LNCAP (cell line): Measurements from ENCODE around the gene EFHC1.

Experiments used
- TF ChIP-seq, protein P1 (sequence below): fragments of 450-650 bp; IDR thresholded peaks from 2 replicates; pipeline ENCODE4 v1.5.1; 2017; ENCODE audit warnings: mild to moderate bottlenecking

EFHC1 gene

GRCh38 chr6:52424513-52424912 is 4.4 kb downstream of the EFHC1 start:
- TF ChIP-seq, protein P1, sequence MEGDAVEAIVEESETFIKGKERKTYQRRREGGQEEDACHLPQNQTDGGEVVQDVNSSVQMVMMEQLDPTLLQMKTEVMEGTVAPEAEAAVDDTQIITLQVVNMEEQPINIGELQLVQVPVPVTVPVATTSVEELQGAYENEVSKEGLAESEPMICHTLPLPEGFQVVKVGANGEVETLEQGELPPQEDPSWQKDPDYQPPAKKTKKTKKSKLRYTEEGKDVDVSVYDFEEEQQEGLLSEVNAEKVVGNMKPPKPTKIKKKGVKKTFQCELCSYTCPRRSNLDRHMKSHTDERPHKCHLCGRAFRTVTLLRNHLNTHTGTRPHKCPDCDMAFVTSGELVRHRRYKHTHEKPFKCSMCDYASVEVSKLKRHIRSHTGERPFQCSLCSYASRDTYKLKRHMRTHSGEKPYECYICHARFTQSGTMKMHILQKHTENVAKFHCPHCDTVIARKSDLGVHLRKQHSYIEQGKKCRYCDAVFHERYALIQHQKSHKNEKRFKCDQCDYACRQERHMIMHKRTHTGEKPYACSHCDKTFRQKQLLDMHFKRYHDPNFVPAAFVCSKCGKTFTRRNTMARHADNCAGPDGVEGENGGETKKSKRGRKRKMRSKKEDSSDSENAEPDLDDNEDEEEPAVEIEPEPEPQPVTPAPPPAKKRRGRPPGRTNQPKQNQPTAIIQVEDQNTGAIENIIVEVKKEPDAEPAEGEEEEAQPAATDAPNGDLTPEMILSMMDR, result no peak

DNA sequence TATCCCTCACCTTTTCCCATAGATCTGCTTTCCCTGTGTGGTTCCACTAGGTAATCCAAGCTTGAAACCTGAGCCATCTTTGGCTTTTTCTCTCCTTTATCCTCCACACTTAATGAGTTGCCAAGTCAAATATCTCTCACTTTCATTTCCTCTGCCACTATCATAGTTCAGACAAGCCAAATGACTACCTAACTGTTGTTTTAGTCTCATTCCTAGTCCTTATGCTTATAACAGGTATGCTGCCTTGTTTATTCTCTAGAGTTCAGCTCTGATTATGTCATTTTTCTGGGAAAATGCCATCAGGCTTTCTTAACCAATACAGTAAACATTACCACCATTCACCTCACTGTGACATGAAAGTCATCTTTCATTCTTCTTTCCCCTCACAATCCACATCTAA is 6.5 kb downstream of the EFHC1 start:
- TF ChIP-seq, protein P1, result no peak

GRCh38 chr6:52435345-52435744 is 15.2 kb downstream of the EFHC1 start:
- TF ChIP-seq, protein P1, result no peak

DNA sequence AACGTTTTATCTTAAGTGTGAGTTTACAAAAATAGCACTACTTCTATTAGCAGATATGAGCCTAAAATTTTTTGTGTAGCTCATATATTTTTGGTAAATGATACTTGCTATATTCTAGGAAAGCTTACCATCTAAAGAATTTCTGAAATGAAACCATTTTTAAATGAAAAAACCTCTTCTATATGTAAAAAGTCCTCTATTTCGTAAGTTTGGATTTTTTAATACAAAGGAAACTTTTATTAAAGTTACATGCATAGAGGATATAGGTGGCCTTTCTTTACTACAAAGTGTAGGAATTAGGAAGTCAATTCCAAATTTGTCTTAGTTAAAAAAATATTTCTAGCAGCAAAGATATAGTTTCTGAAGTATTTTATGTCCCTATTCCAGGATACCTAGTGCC is 18.8 kb downstream of the EFHC1 start:
- TF ChIP-seq, protein P1, result no peak

DNA sequence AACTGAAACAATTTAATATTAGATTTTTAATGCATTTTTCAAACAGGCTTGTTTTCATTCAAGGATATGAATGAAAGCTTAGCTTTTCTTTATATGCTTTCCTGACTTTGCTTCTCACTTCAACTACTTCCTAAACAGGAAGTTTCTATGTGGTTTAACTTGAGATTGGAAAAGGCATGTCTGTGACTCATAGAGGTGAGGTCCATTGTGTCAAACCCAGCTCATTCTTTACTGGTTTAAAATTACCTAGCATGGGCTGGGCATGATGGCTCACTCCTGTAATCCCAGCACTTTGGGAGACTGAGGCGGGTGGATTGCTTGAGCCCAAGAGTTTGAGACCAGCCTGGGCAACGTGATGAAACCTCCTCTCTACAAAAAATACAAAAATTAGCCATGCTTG is 34.4 kb downstream of the EFHC1 start:
- TF ChIP-seq, protein P1, result no peak

DNA sequence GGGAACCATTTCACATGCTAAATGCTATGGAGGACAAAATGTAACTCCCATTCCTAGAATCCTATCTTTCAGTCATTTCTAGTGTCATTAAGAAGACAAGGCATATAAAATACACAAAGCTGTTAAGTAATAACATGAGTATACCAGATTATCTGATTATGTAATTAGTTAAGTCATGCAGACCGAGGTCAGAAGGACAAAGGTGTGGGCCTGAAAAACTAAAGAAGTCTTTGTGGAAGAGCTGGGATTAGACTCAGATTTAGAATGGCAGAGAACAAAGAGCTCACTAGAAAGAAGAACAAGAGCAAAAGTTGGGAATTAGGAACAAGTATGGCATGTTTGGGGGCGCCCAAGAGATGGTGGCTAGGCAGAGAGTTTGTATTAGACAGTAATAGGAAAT is 37.0 kb downstream of the EFHC1 start:
- TF ChIP-seq, protein P1, result no peak

DNA sequence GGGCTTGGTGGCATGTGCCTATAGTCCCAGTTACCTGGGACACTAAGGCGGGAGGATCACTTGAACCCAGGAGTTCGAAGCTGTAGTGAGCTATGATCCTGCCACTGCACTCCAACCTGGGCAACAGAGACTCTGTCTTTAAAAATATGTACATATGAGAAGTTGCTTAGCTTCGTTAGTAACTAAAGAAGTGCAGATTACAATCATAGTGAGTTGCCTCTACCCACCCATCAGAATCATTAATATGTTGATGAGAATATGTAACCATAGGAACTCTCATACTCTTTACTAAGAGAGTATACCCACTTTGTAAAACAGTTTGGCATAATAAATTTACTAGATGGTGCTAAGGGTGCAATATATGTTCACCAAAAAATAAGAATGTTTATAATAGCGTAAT is 54.0 kb downstream of the EFHC1 start:
- TF ChIP-seq, protein P1, result no peak

DNA sequence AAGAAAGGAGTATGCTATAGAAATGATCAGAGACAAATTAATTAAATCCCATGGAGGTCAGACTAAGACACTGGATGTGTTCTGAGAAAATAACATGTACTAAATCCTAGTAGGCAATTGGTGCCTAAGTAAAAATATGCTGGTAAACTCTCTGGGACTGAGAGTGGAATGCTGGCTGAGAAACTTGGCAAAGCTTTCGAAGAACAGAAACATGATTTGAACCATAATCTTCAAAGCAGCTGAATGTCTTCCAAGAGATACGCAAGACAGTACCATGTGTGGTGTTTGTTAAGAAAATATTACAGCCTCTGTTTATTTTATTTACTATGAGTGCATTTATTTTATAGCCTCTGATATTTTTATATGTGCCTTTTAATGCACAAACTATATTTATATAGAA is 55.2 kb downstream of the EFHC1 start:
- TF ChIP-seq, protein P1, result no peak
